ENCODE results near the gene CIBAR2.

Gene CIBAR2

DNA sequence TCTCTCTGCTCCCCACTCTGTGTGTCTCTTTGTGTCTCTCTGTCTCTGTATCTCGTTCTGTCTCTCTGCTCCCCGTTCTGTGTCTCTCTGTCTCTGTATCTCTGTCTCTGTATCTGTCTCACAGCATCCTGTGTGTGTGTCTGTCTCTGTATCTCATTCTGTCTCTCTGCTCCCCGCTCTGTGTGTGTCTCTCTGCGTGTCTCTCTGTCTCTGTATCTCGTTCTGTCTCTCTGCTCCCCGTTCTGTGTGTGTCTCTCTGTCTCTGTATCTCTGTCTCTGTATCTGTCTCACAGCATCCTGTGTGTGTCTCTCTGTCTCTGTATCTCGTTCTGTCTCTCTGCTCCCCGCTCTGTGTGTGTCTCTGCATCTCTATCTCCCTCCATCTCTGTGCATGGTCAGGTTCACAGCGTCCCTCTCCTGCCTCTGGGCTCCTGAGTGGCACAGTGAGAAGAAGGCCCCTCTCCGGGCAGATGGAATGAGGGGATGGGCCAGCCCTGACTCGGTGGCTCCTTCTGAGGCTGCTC lies 38.9 kb upstream of the CIBAR2 start:
- H3K9ac ChIP-seq (ENCODE audit: low read length): peak overlapping the region; percentile 38
- no peaks in the 10 kb centered on the region for H3K36me3 ChIP-seq (ENCODE audit: control insufficient read depth, insufficient read depth, low read length)
- peak overlapping the region; percentile 85 for H3K27ac ChIP-seq (ENCODE audit: low read depth, low read length)
- peaks cover 2% of the 10 kb centered on the region for H3K27me3 ChIP-seq (ENCODE audit: control insufficient read depth, insufficient read depth, low read length)
- peaks cover 41% of the 10 kb centered on the region for H3K4me1 ChIP-seq (ENCODE audit: control insufficient read depth, insufficient read depth, low read length)
- H3K4me3 ChIP-seq (ENCODE audit: low read length): no peak overlapping the region

- no peaks in the 10 kb centered on the region for H3K36me3 ChIP-seq (ENCODE audit: control insufficient read depth, insufficient read depth, low read length)
- H3K27me3 ChIP-seq (ENCODE audit: control insufficient read depth, insufficient read depth, low read length): peaks cover 2% of the 10 kb centered on the region
- no peak overlapping the region for H3K4me3 ChIP-seq (ENCODE audit: low read length)
- H3K4me1 ChIP-seq (ENCODE audit: control insufficient read depth, insufficient read depth, low read length): peaks cover 41% of the 10 kb centered on the region
- no peak overlapping the region for H3K9ac ChIP-seq (ENCODE audit: low read length)
- peak overlapping the region; percentile 85 for H3K27ac ChIP-seq (ENCODE audit: low read depth, low read length)
Observed at GRCh38 chr16:85150331-85150940, 38.2 kb upstream of the CIBAR2 start.

- Histone ChIP-seq H3K4me3 (ENCODE audit: low read length) (no peak overlapping the region), H3K27ac (ENCODE audit: low read depth, low read length) (peak overlapping the region; percentile 30), H3K27me3 (ENCODE audit: control insufficient read depth, insufficient read depth, low read length) (peaks cover 2% of the 10 kb centered on the region), H3K36me3 (ENCODE audit: control insufficient read depth, insufficient read depth, low read length) (no peaks in the 10 kb centered on the region), H3K4me1 (ENCODE audit: control insufficient read depth, insufficient read depth, low read length) (peaks cover 41% of the 10 kb centered on the region), H3K9ac (ENCODE audit: low read length) (no peak overlapping the region)
Observed at GRCh38 chr16:85149776-85150175, 37.5 kb upstream of the CIBAR2 start.

GRCh38 chr16:85148931-85149330 lies 36.7 kb upstream of the CIBAR2 start:
- H3K36me3 ChIP-seq (ENCODE audit: control insufficient read depth, insufficient read depth, low read length): no peaks in the 10 kb centered on the region
- H3K4me3 ChIP-seq (ENCODE audit: low read length): no peak overlapping the region
- H3K4me1 ChIP-seq (ENCODE audit: control insufficient read depth, insufficient read depth, low read length): peaks cover 41% of the 10 kb centered on the region
- H3K27me3 ChIP-seq (ENCODE audit: control insufficient read depth, insufficient read depth, low read length): peaks cover 2% of the 10 kb centered on the region
- no peak overlapping the region for H3K27ac ChIP-seq (ENCODE audit: low read depth, low read length)
- no peak overlapping the region for H3K9ac ChIP-seq (ENCODE audit: low read length)

- peaks cover 36% of the 10 kb centered on the region for H3K4me1 ChIP-seq (ENCODE audit: control insufficient read depth, insufficient read depth, low read length)
Observed at GRCh38 chr16:85146922-85147651, 34.8 kb upstream of the CIBAR2 start.

GRCh38 chr16:85146532-85146797 lies 34.2 kb upstream of the CIBAR2 start:
- Histone ChIP-seq H3K4me3 (ENCODE audit: low read length) (no peak overlapping the region), H3K4me1 (ENCODE audit: control insufficient read depth, insufficient read depth, low read length) (peaks cover 32% of the 10 kb centered on the region), H3K36me3 (ENCODE audit: control insufficient read depth, insufficient read depth, low read length) (no peaks in the 10 kb centered on the region), H3K27ac (ENCODE audit: low read depth, low read length) (peak overlapping the region; percentile 14), H3K27me3 (ENCODE audit: control insufficient read depth, insufficient read depth, low read length) (peaks cover 2% of the 10 kb centered on the region), H3K9ac (ENCODE audit: low read length) (no peak overlapping the region)

More at GRCh38 chr16:85146922-85147651, 34.8 kb upstream of the CIBAR2 start:
- Histone ChIP-seq H3K27ac (ENCODE audit: low read depth, low read length) (peak overlapping the region; percentile 14), H3K36me3 (ENCODE audit: control insufficient read depth, insufficient read depth, low read length) (no peaks in the 10 kb centered on the region), H3K4me3 (ENCODE audit: low read length) (no peak overlapping the region), H3K27me3 (ENCODE audit: control insufficient read depth, insufficient read depth, low read length) (peaks cover 2% of the 10 kb centered on the region), H3K9ac (ENCODE audit: low read length) (no peak overlapping the region)

- Histone ChIP-seq H3K27ac (ENCODE audit: low read depth, low read length) (no peak overlapping the region), H3K36me3 (ENCODE audit: control insufficient read depth, insufficient read depth, low read length) (no peaks in the 10 kb centered on the region), H3K4me3 (ENCODE audit: low read length) (no peak overlapping the region), H3K27me3 (ENCODE audit: control insufficient read depth, insufficient read depth, low read length) (peaks cover 2% of the 10 kb centered on the region), H3K9ac (ENCODE audit: low read length) (no peak overlapping the region), H3K4me1 (ENCODE audit: control insufficient read depth, insufficient read depth, low read length) (peaks cover 26% of the 10 kb centered on the region)
Observed at GRCh38 chr16:85145734-85146531, 33.7 kb upstream of the CIBAR2 start.

DNA sequence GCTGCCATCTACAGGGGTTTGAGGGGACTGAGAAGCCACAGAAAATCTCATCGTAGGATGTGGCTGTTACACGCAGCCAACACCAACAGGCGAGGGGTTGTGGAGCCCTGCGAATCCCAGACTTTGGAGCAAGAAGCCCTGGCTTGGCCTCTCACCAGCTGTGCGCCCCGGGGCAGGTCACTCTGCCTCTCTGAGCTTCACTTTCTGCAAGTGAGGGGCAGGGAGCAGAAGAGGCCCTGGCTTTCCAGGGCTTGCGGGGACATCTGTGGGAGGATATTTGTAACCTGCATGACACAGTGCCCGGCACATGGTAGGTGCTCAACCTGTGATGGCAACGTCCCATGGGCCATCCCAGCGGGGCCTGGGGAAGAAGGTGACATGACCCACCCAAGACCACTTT lies 32.9 kb upstream of the CIBAR2 start:
- Histone ChIP-seq H3K4me3 (ENCODE audit: low read length) (no peak overlapping the region), H3K36me3 (ENCODE audit: control insufficient read depth, insufficient read depth, low read length) (no peaks in the 10 kb centered on the region), H3K9ac (ENCODE audit: low read length) (no peak overlapping the region), H3K27me3 (ENCODE audit: control insufficient read depth, insufficient read depth, low read length) (peaks cover under 1% of the 10 kb centered on the region), H3K27ac (ENCODE audit: low read depth, low read length) (no peak overlapping the region), H3K4me1 (ENCODE audit: control insufficient read depth, insufficient read depth, low read length) (peaks cover 20% of the 10 kb centered on the region)

- H3K4me1 ChIP-seq (ENCODE audit: control insufficient read depth, insufficient read depth, low read length): peaks cover 11% of the 10 kb centered on the region
- no peaks in the 10 kb centered on the region for H3K27me3 ChIP-seq (ENCODE audit: control insufficient read depth, insufficient read depth, low read length)
- no peak overlapping the region for H3K9ac ChIP-seq (ENCODE audit: low read length)
- no peak overlapping the region for H3K27ac ChIP-seq (ENCODE audit: low read depth, low read length)
- no peaks in the 10 kb centered on the region for H3K36me3 ChIP-seq (ENCODE audit: control insufficient read depth, insufficient read depth, low read length)
- no peak overlapping the region for H3K4me3 ChIP-seq (ENCODE audit: low read length)
Observed at GRCh38 chr16:85144026-85144915, 32.0 kb upstream of the CIBAR2 start.

GRCh38 chr16:85142771-85143211 lies 30.5 kb upstream of the CIBAR2 start:
- Histone ChIP-seq H3K9ac (ENCODE audit: low read length) (no peak overlapping the region), H3K4me3 (ENCODE audit: low read length) (no peak overlapping the region), H3K27me3 (ENCODE audit: control insufficient read depth, insufficient read depth, low read length) (no peaks in the 10 kb centered on the region), H3K4me1 (ENCODE audit: control insufficient read depth, insufficient read depth, low read length) (peaks cover 10% of the 10 kb centered on the region), H3K27ac (ENCODE audit: low read depth, low read length) (no peak overlapping the region), H3K36me3 (ENCODE audit: control insufficient read depth, insufficient read depth, low read length) (no peaks in the 10 kb centered on the region)

DNA sequence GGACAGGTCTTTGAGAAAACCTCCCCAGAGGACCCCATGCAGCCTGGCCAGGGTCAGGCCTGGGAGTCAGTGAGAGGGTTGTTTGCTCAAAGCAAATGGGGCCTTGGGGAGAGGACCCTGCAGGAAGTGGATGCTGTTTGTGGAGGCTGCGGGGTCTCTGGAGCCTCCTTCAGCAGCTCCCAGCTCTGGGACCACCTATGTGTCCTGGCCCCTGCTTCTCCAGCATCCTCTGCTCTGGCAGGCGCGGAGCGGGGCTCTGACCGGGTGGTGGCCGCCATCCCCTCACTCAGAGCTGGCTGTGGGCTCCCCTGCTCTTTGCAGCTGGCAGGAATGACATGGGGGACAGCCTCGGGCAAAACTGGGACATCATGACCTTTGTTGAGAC lies 29.8 kb upstream of the CIBAR2 start:
- H3K27ac ChIP-seq (ENCODE audit: low read depth, low read length): no peak overlapping the region
- peaks cover 10% of the 10 kb centered on the region for H3K4me1 ChIP-seq (ENCODE audit: control insufficient read depth, insufficient read depth, low read length)
- no peak overlapping the region for H3K9ac ChIP-seq (ENCODE audit: low read length)
- no peaks in the 10 kb centered on the region for H3K36me3 ChIP-seq (ENCODE audit: control insufficient read depth, insufficient read depth, low read length)
- no peak overlapping the region for H3K4me3 ChIP-seq (ENCODE audit: low read length)
- no peaks in the 10 kb centered on the region for H3K27me3 ChIP-seq (ENCODE audit: control insufficient read depth, insufficient read depth, low read length)
